Measurements from ENCODE around the gene RPS17. TPM values are rescaled to one million over a fixed set of nuclear protein-coding genes. Genes with fewer than 3 reads are reported as not detected.

Gene RPS17
- total RNA-seq, 2 donors from 2014 or later, result 1,059 to 1,806 TPM

DNA sequence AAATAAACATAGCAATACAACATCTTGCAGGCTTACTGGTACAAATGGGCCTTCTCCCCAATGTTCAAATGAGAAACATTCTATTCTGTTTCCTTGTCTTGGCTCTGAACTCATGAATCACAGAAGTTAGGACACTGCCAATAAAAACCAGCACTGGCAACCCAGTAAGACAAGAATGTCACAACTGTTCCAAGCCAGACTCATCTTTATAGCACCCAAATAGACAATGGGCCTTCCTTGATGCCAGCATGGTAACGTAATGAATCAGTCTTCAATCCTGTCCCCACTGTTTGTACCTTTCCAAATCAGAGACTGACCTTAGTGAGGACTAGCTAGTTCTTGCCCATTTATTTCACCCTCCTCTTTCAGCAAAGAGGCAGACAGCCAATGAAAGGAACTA, 14.1 kb upstream of the RPS17 start:
- H3K27ac ChIP-seq, result no peak overlapping the region
- no peaks in the 10 kb centered on the region for H3K36me3 ChIP-seq
- no peaks in the 10 kb centered on the region for H3K9me3 ChIP-seq
- TF ChIP-seq, protein P1, sequence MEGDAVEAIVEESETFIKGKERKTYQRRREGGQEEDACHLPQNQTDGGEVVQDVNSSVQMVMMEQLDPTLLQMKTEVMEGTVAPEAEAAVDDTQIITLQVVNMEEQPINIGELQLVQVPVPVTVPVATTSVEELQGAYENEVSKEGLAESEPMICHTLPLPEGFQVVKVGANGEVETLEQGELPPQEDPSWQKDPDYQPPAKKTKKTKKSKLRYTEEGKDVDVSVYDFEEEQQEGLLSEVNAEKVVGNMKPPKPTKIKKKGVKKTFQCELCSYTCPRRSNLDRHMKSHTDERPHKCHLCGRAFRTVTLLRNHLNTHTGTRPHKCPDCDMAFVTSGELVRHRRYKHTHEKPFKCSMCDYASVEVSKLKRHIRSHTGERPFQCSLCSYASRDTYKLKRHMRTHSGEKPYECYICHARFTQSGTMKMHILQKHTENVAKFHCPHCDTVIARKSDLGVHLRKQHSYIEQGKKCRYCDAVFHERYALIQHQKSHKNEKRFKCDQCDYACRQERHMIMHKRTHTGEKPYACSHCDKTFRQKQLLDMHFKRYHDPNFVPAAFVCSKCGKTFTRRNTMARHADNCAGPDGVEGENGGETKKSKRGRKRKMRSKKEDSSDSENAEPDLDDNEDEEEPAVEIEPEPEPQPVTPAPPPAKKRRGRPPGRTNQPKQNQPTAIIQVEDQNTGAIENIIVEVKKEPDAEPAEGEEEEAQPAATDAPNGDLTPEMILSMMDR (IDR thresholded peaks at IDR 0.05), result no peak
- DNase-seq (ENCODE audit: low spot score), result no peak
- H3K4me1 ChIP-seq, result no peaks in the 10 kb centered on the region
- H3K4me3 ChIP-seq, result no peak overlapping the region
- H3K27me3 ChIP-seq, result no peaks in the 10 kb centered on the region

DNA sequence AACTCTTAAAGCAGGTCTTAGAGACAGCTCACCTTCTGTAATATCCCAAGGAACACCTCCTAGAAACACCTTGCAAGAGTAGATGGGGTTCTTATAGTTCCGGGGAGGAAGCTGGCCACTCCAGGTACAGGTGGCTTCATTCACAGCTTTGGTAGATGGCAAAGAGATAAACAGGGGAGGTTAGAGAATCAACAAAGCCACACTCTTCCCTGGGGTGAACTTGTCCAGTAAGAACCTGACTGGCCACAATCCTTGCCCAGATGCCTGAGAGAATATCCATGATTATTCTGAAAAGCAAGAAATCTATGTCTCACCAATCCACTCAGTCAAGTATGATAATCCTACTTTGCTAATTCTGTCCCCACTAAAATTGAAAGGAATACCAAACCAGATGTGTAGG, 13.6 kb upstream of the RPS17 start:
- Histone ChIP-seq H3K9me3 (no peaks in the 10 kb centered on the region), H3K36me3 (no peaks in the 10 kb centered on the region), H3K27ac (no peak overlapping the region), H3K27me3 (no peaks in the 10 kb centered on the region), H3K4me1 (no peaks in the 10 kb centered on the region), H3K4me3 (no peak overlapping the region)
- TF ChIP-seq, protein P1 (IDR thresholded peaks at IDR 0.05), result no peak
- DNase-seq (ENCODE audit: low spot score), result no peak

DNA sequence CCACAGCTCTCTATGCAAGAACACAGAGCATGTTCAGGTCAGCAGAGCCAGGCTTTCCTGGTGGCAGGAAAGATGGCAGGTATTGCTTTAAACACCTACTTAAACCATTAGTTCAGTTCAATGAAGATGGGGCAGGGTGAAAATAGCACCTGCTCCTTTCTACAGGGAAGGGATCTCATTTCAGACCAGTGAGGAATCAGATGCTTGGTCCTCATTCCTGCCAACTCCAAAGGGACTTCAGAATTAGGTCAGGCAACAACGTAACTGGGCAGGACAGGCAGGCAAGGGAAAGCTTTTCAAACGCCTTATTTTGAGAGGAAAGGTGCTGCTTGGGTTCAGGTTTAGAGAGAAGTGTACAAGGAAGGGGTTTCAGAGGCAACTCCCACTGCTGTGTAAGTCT, 12.6 kb upstream of the RPS17 start:
- H3K4me1 ChIP-seq, result no peaks in the 10 kb centered on the region
- TF ChIP-seq, protein P1 (IDR thresholded peaks at IDR 0.05), result no peak
- H3K4me3 ChIP-seq, result no peak overlapping the region
- H3K36me3 ChIP-seq, result no peaks in the 10 kb centered on the region
- no peaks in the 10 kb centered on the region for H3K9me3 ChIP-seq
- H3K27ac ChIP-seq, result no peak overlapping the region
- no peak for DNase-seq (ENCODE audit: low spot score)
- no peaks in the 10 kb centered on the region for H3K27me3 ChIP-seq

DNA sequence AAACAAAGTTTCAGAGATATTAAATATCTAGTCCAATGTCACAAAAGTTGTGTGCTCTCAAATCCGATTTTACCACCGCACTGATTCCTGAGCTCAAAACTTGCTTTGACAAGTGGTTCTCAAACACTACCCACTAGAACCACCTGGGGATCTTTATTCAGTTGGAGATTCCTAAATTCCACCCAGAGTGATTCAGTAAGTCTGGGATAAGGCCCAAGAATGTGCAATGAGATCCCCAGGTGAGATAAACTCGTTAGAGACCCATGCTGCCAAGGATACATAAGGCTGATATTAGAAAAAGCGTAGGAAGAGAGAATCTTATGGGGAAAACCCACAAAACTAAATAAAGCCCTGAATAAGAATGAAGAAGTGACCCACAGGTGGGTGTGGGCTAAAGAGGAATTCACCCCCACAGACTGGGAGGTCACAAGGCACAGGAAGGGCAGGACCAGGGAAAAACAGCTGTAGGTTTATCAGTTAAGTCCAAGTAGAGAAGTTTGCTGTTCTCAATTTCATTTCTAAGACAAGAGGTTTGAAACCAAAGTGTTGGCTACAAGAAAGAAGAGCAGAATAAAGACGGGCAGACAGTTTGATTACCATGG, 11.5 kb upstream of the RPS17 start:
- Histone ChIP-seq H3K36me3 (no peaks in the 10 kb centered on the region), H3K27ac (no peak overlapping the region), H3K27me3 (no peaks in the 10 kb centered on the region), H3K4me1 (no peaks in the 10 kb centered on the region), H3K9me3 (no peaks in the 10 kb centered on the region), H3K4me3 (no peak overlapping the region)
- no peak for DNase-seq (ENCODE audit: low spot score)
- TF ChIP-seq, protein P1 (IDR thresholded peaks at IDR 0.05), result no peak

DNA sequence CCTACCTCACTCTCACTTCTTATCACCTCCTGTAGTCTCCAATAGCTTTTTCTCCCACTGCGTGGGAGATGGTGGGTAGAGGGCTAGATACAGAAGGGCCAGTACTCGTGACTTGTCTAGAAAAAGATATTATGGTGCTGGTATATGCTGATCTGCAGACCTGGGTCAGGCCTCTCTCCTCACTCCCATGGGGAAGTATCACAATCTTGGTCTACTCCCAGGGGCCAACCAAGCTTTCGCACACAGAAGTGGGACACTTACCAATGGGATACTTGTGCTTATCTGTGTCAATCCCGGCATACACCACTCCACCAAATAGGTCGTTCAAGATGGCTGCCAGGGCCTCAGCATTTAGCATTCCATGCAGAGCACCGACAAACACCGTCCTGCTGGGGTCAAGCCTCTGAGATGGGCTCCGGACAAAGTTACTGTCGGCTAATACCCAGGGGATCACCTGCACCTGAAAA, 9.0 kb upstream of the RPS17 start:
- Histone ChIP-seq H3K4me3 (no peak overlapping the region), H3K36me3 (no peaks in the 10 kb centered on the region), H3K9me3 (no peaks in the 10 kb centered on the region), H3K27me3 (no peaks in the 10 kb centered on the region), H3K4me1 (no peaks in the 10 kb centered on the region), H3K27ac (no peak overlapping the region)
- DNase-seq (ENCODE audit: low spot score), result no peak
- TF ChIP-seq, protein P1 (IDR thresholded peaks at IDR 0.05), result no peak

DNA sequence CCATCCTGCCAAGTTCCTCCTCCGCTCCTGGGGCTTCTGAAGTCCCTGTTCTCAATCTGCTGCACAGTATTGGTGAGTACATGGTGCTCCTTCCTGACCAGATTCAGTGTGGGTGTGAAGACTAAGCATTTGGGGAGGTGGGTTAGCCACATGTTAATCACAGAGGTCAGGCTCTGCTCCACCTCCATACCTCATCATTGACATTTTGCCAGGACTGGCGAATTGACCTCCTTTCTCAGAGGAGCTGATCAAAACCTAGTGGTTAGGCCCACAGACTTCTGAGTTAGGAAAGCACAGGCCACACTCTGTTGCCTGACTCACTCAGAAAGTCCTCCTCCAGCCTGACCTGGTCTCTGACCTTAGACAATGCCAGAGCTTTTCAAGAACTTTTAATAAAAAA, 8.4 kb upstream of the RPS17 start:
- Histone ChIP-seq H3K9me3 (no peaks in the 10 kb centered on the region), H3K36me3 (no peaks in the 10 kb centered on the region), H3K4me1 (no peaks in the 10 kb centered on the region), H3K27ac (no peak overlapping the region), H3K4me3 (no peak overlapping the region), H3K27me3 (no peaks in the 10 kb centered on the region)
- TF ChIP-seq, protein P1 (IDR thresholded peaks at IDR 0.05), result no peak
- DNase-seq (ENCODE audit: low spot score), result no peak

Data from right atrium auricular region (tissue), 2 donors.